ENCODE measurements around the gene UCP3.

Gene UCP3

GRCh38 chr11:73951797-73952196, 57.1 kb downstream of the UCP3 start:
- no peak for DNase-seq (ENCODE audit: low read depth)

DNA sequence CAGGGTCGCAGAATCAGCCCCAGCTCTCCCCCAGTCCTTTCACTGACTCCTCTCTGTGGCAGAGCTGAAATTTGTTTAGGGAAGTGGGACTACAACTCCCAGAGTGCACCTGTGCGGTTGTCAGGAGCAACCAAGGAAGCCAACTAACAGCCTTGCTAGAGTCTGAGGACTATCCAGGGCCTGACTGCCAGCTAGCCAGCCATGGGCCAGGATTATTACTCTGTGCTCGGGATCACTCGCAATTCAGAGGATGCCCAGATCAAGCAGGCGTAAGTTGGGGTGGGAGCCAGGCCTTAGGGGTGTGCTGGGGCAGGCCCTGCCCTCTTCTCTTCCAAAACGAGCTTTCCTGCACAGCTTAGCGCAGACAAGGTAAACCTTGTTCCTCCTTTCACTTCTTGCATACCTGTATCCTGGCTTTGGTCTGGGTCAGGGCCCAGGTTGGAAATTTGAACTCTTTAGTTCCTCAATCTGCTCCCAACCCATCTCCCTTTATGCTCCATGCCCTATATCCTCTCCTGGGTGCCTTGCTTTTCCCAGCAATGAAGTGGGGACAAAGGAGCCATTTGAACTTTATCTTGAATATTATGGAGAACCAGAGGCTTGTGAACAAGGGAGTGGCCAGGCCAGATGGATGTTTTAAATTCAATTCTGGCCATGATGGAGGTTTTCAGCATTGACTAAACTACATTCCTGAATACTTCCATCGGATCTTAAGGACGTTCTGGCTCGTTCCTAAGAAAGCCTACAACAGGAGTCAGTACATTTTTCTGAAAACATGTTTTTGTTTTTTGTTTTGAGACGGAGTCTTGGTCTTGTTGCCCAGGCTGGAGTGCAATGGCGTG, 57.8 kb downstream of the UCP3 start, which contains the start of gene DNAJB13:
Gene DNAJB13, plus strand, starts transcription at position 158 of the 842 bp plus-strand sequence. Its CDS starts 44 bp downstream, at position 202.
- peak; percentile 63 for DNase-seq (ENCODE audit: low read depth)

Data from ELR (cell line).